HEK293T (cell line): Measurements from ENCODE around the gene MTOR.

Source experiments
- FOXK2 ChIP-seq: fragments of 450-650 bp; IDR thresholded peaks from 2 replicates; pipeline ENCODE4 v1.6.1; 2016; ENCODE audit warnings: mild to moderate bottlenecking
- FOXM1 ChIP-seq: fragments of 450-650 bp; IDR thresholded peaks from 2 replicates; pipeline ENCODE4 v1.6.1; 2017; ENCODE audit warnings: mild to moderate bottlenecking, borderline replicate concordance
- HDGF ChIP-seq: fragments of 450-650 bp; IDR thresholded peaks from 2 replicates; pipeline ENCODE4 v1.6.1; 2017; ENCODE audit warnings: antibody characterized with exemption, borderline replicate concordance

GRCh38 chr1:11072216-11072917 is 190.0 kb downstream of the MTOR start:
- TF ChIP-seq FOXK2 (no peak), FOXM1 (no peak), HDGF (no peak)
